ENCODE data around the gene TXNDC11.

Gene TXNDC11

GRCh38 chr16:11719171-11719570, 23.5 kb downstream of the TXNDC11 start:
- no peak for DNase-seq

GRCh38 chr16:11717811-11718210, 24.8 kb downstream of the TXNDC11 start:
- no peak for DNase-seq

- DNase-seq, result no peak
These were observed 26.3 kb downstream of the TXNDC11 start for GRCh38 chr16:11716336-11716735.

- DNase-seq, result no peak
These were observed 27.3 kb downstream of the TXNDC11 start for GRCh38 chr16:11715246-11715947.

- no peak for DNase-seq
These were observed 30.5 kb downstream of the TXNDC11 start for GRCh38 chr16:11712122-11712521.

- no peak for DNase-seq
These were observed 31.0 kb downstream of the TXNDC11 start for GRCh38 chr16:11711662-11712061.

DNA sequence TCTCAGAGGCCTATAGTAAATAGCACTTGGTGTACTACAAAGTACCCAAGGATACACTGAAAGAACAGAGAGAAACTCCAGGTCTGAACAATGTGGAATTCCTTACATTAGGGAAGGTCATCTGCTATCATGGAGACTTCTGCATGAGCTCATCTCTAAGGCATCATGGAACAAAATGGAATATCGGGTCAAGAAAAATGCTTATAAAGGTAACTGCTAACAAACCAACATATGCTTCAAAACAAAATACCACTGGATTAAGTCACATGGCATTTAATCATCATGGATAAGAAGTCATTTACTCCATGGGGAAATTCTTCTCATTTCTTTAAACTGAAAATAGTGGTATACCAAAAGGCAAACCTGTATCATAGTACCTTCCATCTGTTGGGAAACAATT, 34.2 kb downstream of the TXNDC11 start:
- DNase-seq, result no peak

DNA sequence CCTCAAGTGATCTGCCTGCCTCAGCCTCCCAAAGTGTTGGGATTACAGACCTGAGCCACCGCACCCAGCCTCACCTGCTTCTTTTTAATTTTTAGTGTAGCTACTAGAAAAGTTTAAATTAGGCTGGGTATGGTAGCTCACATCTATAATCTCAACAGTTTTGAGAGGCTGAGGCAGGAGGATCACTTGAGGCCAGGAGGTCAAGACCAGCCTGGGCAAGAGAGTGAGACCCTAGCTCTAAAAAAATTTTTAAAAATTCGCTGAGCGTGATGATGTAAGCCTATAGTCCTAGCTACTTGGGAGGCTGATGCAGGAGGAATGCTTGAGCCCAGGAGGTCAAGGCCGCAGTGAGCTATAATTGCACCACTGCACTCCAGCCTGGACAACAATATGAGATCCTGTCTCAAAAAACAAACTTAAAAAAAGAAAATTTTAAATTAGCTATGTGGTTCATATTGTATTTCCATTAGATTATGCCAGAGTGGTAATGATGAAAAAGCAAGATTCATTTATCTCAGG, 34.9 kb downstream of the TXNDC11 start:
- DNase-seq, result no peak

- DNase-seq, result no peak
These were observed 36.4 kb downstream of the TXNDC11 start for GRCh38 chr16:11706180-11706742.

DNA sequence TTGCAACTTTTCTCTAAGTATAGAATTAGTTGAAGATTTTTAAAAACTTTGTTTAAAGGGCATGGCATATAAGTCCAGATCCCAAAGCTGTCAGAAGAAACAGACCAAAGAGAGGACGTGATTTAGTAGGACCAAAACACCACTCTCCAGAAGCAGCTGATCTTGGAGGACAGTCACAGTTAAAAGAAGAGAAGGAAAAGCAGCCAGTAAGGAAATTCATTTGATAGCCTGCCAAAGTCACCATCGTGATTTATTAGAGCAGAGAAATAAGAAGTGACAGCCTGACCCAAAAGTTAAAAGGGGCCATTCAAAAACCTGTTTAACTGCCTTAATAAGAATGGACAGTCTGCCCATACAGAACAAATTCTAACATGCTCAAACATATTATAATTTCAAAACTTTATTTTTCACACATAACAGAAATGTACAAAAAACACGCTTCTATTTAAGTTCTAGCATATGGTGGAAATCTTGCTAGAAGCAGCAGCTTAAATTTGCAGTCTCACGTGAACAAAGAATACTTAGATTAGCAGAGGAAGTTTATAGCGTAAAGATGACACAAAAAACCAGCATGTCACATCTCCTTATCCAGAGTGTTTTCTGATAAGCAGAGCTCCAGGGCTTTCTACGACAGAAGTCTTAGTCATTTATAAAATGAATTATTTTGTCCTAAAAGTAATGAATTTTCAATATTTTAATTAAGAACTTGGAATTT, 37.2 kb downstream of the TXNDC11 start:
- no peak for DNase-seq

- DNase-seq, result no peak
These were observed 42.2 kb downstream of the TXNDC11 start for GRCh38 chr16:11700264-11701029.

DNA sequence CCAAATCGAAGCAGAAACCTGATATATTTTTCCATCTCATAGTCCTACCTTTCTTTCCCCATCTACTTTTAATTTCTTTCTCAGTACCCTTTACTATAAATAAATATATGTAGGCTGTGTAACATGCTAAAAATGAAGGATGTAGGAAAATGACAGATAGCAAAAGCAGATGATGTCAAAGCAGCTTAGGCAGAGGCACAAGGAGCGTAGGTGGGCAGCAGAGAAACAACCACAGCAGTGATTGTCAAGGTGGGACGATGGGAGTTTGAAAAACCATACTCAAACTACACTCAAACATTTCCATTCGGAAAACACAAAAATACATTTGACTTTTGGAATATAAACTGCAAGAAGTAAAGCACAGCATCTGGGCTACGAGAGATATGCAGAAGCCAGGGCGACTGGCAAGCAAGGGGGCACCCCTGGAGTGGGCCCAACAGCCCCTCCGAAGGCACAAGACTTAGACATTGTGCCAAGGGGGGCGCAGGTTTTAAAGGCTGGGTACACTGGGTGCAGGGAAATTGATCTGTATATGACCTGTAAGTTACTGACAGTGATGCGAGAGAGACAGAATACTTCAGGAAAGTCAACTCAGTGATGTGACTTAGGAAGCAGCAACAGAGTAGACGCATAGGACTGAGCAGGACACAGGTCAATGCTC, 43.3 kb downstream of the TXNDC11 start:
- no peak for DNase-seq

- DNase-seq, result no peak
These were observed 44.4 kb downstream of the TXNDC11 start for GRCh38 chr16:11698271-11698689.

GRCh38 chr16:11697319-11697718, 45.3 kb downstream of the TXNDC11 start:
- DNase-seq, result no peak

- DNase-seq, result no peak
These were observed 46.2 kb downstream of the TXNDC11 start for GRCh38 chr16:11696266-11697012.

DNA sequence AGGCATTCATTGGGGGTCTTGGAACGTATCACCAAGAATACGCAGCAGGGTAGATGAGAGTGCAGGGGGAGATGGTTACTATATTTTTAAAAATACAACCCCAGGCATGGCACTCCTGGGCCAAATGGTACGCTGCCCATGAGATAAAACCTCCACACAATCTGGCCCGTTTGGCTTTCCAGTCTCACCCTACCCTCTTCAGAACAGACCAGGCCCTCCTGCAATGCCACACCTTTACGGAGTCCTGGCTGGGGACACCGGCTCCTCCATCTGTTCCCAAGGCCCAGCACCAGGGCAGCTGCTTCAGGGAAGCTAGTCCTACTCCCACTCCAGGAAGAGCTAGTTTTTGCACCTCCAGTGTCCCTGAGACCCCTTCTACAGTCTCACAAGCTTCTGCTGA, 50.0 kb downstream of the TXNDC11 start:
- no peak for DNase-seq

GRCh38 chr16:11692171-11692570, 50.5 kb downstream of the TXNDC11 start:
- DNase-seq, result no peak

DNA sequence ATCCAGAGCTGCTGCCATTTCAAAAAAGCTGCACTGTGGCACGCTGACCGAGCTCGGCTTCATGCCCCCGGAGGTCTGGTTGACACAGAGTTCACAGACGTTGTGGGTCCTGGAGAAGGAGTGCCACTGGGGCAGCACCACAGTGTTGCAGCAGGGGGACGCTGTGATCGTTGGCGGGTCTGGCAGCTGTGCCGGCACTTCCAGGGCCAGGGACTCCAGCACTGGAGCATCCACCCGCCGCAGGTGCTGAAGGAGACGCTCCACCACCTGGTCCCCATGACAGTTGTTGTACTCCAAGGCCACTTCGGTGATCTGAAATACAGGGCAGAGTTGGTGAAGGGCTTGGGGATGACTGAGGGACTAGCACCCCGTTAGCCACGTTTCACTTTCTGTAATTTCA, 50.9 kb downstream of the TXNDC11 start:
- DNase-seq, result no peak

- no peak for DNase-seq
These were observed 51.4 kb downstream of the TXNDC11 start for GRCh38 chr16:11691235-11691634.

DNA sequence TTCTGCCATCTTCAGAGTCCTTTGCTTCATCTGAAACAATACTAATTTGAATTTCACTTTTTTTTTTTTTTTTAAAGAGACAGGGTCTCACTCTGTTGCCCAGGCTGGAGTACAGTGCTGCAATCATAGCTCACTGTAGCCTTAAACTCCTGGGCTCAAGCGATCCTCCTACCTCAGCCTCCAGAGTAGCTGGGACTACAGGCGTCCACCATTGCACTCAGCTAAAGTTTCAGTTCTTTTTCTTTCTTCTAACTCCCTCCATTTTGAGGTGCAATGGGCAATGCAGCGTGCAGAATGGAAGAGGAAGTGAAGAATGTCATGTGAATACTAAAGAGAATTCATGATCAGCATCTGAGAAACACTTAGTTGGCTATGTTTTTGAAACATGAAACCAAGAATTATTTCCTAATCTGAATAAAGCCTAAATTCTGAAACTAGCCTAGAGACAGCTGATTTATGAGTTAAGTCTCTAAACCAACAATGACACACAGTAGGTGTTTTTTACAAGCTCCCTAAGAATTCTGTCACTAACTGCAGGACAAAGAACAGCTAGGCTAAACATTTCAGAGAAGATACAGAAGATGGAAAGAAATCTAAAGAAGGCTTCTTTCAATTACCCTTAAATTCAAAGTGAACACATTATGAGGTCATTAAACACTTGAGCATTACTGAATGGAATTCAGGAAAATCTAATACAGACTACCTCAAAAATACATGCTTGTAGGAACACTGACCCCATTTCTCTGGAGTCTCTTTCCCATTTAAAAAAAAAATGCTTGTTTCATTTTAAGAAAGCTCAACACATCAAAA, 53.4 kb downstream of the TXNDC11 start:
- no peak for DNase-seq

- no peak for DNase-seq
These were observed 54.2 kb downstream of the TXNDC11 start for GRCh38 chr16:11688520-11688886.

Measured in NCI-H2227 treated with DMSO at 0.1 percent for 48 hours (cell line).